Activated CD8-positive, alpha-beta memory T cell treated with anti-CD3 and anti-CD28 coated beads for 4 hours (primary cell): ENCODE results near the gene SPTAN1.
"Not testable (repeated sequence)": the region's sequence is repeated elsewhere in the genome, so short reads cannot be mapped to it uniquely, and the experiment has no call there.

Source experiments
- DNase-seq, 2 donors: peaks; one replicate each; pipeline ENCODE4 v3.0.0-alpha.2; 2020; ENCODE audit warnings: low read depth in 2 of 2

The SPTAN1 gene

DNA sequence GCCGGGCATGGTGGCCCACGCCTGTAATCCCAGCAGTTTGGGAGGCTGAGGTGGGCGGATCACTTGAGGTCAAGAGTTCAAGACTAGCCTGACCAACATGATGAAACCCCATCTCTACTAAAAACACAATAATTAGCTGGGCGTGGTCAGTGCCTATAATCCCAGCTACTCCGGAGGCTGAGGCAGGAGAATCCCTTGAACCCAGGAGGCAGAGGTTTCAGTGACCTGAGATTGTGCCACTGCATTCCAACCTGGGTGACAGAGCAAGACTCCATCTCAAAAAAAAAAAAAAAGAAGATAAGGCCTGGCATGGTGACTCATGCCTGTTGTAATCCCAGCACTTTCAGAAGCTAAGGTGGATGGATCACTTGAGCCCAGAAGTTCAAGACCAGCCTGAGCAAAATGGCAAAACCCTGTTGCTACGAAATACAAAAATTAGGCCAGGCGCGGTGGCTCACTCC is 114.1 kb downstream of the SPTAN1 start:
- DNase-seq = not testable (repeated sequence)

DNA sequence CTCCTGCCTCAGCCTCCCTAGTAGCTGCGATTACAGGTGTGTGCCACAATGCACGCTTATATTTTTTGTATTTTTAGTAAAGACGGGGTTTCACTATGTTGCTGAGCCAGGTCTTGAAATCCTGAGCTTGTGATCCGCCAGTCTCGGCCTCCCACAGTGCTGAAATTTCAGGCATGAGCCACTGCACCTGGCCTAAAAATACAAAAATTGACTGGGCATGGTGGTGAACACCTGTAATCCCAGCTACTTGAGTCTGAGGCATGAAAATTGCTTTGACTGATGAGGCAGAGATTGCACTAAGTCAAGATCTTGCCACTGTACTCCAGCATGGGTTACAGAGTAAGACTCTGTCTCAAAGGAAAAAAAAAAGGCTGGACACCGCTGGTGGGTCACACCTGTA is 117.4 kb downstream of the SPTAN1 start:
- DNase-seq = no peak

DNA sequence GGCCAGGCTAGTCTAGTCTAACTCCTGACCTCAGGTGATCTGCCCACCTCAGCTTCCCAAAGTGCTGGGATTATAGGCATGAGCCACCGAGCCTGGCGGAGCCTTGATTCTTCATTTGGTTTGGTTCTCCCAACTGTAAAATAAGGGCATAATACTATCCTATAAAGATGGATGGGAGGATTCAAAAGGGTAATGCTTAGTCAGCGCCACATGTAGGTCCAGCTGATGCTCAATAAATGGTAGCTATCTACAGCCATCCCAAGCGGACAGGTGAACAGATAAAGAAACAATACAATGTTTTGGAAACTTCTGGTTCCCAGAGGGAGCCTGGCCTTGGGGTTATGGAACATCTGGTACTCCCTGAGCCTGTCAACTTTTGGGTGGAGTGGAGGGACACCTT is 123.0 kb downstream of the SPTAN1 start:
- no peak for DNase-seq

DNA sequence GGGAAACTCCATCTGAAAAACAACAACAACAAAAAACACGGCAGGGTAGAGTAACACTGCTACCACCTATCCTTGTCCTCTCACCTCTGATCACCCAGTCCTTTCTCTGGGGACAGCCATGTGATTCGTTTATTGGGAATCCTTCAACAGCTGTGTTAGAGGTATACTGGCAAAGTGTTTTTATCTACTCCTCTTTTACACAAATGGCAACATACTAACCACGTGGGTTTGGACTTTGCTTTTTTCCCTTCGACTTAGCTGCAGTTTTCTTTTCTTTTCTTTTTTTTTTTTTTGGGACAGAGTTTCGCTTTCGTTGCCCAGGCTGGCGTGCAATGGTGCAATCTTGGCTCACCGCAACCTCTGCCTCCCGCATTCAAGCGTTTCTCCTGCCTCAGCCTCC is 125.4 kb downstream of the SPTAN1 start:
- no peak for DNase-seq
